ENCODE data around the gene NANS.

GRCh38 chr9:98083061-98083501 lies 26.5 kb downstream of the NANS start:
- no peak for TF ChIP-seq CTCF (IDR thresholded peaks at IDR 0.05)
- no peak for TF ChIP-seq POLR2A (IDR thresholded peaks at IDR 0.05)

Measured in body of pancreas (tissue), 4 donors.